HG03108 (cell line): ENCODE measurements around the gene TRIM36.
A peak's percentile ranks its signal among the peaks of the same experiment; 100 is the strongest.

Source experiments
- ATAC-seq: cut with Tn5 transposase; IDR thresholded peaks from one replicate; pipeline ENCODE4 v1.9.1; 2021; ENCODE audit warnings: moderate library complexity; ENCODE audit not compliant: unreplicated experiment

Gene TRIM36

GRCh38 chr5:115168829-115169486 lies 750 bp downstream of the TRIM36 start:
- no peak for ATAC-seq

DNA sequence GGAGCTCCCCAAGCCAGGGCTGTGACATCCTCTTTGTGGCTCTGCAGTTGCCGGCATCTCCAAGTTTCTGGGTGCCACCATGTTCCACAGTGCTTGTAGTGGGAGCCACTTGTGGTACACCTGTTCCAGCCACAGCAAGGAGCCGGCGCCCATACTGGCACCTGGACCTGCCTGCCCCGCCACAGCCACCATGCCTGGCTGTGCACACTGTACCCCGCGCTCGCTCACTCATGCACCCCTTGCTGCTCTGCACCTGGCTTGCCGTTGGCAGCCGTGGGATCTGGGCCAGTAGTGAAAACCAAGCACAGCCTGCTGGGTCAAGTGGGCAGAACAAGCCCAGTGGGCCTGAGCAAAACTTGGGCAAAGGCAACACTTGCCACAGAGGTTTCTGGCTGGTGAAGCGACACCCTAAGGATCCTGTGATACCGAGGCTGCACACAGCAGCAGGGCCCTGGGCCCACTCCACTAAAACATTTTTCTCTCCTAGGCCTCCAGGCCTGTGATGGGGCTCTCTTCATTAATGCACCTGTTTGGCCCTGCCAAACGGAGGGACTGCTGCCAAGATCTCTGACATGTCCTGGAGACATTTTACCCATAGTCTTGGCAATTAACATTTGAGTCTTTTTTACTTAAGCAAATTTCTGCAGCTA lies 2.8 kb downstream of the TRIM36 start:
- no peak for ATAC-seq

DNA sequence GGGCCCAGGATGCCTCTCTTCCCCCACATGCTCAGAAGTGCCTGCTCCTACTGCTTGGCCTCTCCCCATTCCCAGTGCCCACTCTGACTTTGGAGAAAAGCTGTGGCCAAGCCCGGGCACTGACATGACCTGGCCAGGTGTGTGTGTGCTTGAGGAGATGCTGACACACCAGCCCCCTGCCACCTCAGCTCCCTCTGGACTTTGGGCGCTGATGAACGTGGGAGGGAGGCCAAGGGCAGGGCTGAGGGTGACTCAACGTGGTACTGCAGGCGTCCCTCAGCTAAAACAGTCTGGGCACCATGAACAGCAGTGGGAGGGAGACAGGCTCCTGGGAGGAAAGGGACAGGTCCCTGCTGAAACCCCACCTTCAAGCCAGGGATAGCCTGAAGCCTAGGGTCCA lies 3.9 kb downstream of the TRIM36 start:
- ATAC-seq: no peak

- ATAC-seq: no peak
Observed at GRCh38 chr5:115160975-115161475, 8.7 kb downstream of the TRIM36 start.

GRCh38 chr5:115151208-115151805 lies 18.4 kb downstream of the TRIM36 start:
- ATAC-seq: no peak

DNA sequence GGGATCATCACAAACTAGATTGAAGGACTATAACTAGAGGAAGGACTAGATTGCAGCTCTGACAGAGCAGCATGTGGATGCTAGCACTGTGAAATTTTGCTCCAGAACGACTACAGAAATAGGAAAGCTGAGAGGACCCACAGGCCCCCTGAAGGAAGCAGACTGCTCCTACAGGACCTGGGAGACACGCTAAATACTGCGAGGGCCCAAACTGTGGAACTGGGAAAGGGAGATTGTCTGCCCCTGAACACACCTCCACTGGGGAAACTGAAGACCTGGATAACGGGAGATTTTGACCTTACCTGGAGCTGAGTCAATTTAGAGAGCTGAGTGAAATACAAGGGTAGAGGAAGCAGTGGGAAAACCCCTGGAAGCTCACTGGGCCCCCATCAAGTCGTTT lies 19.2 kb downstream of the TRIM36 start:
- no peak for ATAC-seq

GRCh38 chr5:115147052-115147451 lies 22.7 kb downstream of the TRIM36 start:
- ATAC-seq: no peak

DNA sequence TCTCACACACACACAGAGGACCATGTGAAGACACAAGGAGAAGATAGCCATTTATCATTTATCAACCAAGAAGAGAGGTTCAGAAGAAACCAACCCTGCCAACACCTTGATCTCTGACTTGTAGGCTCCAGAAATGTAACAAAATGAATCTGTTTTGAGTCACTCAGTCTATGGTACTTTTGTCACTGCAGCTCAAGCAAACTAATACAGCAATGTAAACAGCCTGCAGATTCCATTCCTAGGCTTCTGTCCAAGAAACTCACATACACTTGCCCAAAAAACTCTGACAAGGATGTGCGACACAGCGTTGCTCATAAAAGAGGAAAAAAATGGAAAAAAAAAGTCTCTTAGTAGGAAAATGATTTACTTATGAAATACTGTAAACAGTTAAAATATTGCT lies 33.4 kb downstream of the TRIM36 start:
- ATAC-seq: no peak

DNA sequence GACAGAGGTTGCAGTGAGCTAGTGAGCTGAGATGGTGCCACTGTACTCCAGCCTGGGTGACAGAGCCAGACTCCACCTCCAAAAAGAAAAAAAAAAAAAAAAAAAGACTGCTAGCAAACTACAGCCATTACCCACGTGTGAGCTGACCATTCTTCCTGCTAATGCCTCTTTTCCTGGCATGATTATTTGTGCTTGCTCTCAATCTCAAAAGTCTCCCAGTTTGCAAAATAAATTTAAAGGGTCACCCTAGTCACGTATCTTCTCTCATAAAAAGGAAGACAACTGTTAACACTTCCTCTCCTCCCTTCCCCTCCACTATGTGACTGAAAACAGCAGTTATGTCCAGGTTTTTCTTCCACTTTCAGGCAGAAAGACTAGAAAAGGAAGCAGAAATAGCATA lies 37.2 kb downstream of the TRIM36 start:
- ATAC-seq: no peak

GRCh38 chr5:115126303-115126702 lies 43.4 kb downstream of the TRIM36 start:
- ATAC-seq: no peak

DNA sequence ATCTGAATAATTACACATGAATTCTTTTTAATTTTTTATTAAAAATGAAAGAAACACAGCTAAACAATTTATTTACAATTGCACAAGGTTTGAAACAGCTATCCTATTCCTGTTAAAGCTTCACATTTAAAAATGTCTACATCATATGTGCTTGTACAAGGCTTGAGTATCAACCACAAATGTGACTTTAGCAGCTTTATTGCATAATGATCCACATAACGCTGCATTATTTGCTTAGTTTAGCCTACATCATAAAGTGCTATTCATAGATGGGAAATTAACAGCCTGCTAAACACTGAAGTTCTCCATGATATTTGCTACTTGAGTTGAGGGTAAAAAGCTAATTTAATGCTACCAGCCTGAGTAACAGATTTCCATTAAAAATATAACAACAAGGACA lies 45.0 kb downstream of the TRIM36 start:
- ATAC-seq: no peak

- no peak for ATAC-seq
Observed at GRCh38 chr5:115116001-115116400, 53.7 kb downstream of the TRIM36 start.

- ATAC-seq: no peak
Observed at GRCh38 chr5:115109840-115110239, 59.9 kb downstream of the TRIM36 start.

DNA sequence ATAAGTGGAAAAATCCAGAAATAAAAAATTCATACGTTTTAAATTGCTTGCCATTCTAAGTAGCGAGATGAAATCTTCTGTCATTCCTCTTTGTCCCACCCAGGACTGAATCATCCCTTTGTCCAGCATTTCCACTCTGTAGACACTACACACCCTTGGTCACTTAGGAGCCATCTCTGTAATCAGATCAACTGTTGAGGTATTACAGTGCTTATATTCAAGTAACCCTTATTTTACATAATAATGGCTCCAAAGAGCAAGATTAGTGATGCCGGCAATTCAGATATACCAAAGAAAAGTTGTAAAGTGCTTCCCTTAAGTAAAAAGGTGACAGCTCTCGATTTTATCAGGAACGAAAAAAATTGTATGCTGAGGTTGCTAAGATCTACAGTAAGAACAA lies 60.4 kb downstream of the TRIM36 start:
- ATAC-seq: no peak

- no peak for ATAC-seq
Observed at GRCh38 chr5:115100319-115100955, 69.3 kb downstream of the TRIM36 start.

DNA sequence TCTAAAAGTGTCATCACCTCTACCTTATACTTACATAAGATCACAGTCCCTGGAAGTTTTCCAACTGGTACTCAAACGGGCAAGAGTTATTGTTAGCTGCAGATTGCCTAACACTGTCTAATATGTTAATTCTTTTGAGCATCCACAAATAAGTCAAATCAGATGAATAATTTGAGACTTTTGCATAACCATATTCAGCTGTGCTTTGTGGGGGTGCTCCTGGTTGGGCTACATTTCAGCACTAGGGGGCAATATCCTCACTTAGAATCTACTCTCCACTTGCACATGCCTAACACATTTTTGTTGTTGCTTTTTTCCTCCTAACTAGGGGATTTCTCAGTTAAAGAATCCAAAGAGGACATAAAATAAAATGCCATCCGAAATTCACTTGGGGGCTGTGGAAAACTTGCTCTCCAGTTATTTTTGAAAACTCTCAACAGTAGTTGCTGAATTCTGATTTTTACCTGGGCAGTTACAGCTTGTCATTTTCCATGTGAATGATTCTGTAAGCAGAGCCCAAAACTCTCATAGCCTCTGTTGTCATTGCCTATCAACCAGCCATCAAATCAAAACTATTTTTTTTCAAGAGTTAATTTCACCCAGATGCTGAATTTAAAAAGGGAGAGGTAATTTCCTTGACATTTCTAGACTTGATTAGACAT lies 71.5 kb downstream of the TRIM36 start:
- peak; percentile 78 for ATAC-seq

- ATAC-seq: no peak
Observed at GRCh38 chr5:115097236-115097635, 72.5 kb downstream of the TRIM36 start.

- no peak for ATAC-seq
Observed at GRCh38 chr5:115096034-115096769, 73.5 kb downstream of the TRIM36 start.

DNA sequence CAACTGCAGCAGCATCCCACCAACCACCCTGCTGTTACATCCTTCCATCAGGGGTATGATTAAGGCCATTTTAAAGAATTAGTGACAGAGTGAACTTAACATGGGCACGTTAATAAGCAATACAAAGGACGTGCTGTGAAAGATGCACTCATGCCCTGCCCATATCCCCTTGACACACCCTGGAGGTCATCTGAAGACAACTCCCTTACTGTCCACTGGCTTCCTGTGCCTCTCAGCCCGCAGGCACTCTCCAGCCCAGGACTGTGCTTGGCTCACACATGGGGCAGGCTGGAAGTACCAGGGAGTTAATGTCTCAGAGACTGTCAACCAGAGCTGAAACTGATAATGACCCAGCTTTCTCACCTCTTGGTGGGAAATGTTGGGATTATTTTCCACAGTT lies 81.8 kb downstream of the TRIM36 start:
- no peak for ATAC-seq

- no peak for ATAC-seq
Observed at GRCh38 chr5:115086473-115086872, 83.2 kb downstream of the TRIM36 start.
